SW 1271 (cell line): ENCODE measurements around the gene TMEM141.

Experiments used
- DNase-seq, 2 experiments: peaks; one replicate each; lab custom pipeline; 2025; lab: John Stamatoyannopoulos, UW

TMEM141 gene

DNA sequence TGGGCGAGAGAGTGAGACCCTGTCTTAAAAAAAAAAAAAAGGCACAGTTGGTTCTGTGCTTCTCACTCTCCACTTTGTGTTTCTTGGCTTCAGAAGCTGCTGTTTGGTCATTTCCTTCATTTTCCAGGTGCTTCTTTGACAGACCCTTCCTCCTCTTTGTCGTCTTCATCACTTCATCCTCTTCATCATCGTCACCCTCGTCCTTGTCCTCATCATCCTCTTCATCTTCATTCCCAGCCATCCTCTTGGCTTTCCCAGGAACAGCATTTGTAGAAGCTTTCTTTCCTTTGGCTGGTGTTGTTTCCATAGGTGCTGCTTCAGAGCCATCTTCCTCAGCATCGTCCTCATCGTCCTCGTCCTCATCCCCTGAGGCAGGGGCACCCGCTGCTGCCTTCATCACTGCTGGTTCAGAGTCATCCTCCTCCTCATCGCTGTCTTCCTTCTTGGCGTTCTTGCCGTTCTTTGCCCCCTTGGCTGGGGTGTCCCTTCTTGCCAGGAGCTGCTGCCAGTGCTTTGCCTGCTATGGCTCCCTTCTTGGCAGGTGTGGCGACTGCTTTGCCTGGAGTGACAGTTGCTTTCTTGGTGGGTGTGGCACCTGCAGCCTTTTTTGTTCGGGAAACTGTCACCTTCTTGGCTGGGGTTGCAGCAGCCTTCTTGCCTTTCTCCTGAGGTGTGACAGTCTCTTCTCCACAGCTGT is 23.7 kb downstream of the TMEM141 start:
- DNase-seq: no peak

DNA sequence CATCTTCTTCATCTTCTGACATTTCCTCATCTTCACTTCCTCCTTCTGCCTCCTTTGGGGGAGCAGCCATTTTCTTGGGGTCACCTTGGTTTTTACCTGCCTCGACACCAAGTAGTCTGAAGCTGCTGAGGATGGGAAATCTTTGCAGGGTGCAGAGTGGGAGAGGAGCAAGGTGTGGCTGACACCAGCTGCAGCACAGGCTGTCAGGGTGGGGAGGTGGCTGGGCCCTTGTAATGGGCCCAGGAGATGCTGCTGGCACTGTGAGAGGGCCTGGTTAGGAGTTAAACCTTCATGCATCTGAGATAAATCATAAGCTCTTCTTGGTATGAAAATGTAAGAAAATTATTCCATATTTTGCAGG is 24.3 kb downstream of the TMEM141 start:
- no peak for DNase-seq

DNA sequence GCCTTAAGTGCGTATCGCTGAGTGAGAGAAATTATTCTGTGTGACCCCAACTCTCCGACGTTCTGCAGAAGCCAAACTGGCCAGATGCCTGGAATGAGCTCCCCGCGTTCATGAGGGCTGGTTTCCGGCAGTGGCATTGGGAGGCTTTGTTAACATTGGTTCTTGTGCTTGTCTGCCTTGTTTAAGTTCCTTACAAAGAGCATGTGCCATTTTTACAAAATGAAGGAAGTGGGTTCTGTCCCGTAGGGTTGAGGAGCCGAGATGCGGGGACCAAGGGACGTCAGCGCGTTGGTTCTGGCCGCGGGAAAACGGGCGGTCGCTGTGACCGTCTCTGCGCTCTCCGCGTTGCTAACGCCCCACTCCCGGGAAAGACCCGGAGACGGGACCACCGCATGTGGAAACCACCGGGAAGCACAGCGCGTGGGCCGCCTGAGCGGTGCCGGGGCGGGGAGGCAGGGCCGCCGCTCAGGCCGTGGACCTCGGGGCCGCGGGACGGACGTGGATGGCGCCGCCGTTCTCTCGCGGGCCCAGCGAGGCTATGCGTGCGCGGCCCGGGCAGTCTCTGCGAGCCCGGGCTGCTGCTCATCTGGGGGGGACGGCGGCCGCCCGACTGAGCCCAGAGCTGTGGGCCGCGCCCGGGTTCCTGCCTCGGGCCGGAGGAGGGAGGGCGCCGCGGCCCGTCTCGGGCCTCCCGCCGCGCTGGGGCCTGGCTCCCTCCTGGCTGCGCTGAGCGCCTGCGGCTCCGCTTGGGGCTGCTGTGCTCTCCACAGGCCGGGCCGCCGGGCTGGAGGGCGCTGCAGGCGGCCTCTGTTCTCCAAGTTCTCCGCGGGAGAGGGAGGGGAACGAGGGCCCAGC is 30.1 kb downstream of the TMEM141 start:
- no peak for DNase-seq

DNA sequence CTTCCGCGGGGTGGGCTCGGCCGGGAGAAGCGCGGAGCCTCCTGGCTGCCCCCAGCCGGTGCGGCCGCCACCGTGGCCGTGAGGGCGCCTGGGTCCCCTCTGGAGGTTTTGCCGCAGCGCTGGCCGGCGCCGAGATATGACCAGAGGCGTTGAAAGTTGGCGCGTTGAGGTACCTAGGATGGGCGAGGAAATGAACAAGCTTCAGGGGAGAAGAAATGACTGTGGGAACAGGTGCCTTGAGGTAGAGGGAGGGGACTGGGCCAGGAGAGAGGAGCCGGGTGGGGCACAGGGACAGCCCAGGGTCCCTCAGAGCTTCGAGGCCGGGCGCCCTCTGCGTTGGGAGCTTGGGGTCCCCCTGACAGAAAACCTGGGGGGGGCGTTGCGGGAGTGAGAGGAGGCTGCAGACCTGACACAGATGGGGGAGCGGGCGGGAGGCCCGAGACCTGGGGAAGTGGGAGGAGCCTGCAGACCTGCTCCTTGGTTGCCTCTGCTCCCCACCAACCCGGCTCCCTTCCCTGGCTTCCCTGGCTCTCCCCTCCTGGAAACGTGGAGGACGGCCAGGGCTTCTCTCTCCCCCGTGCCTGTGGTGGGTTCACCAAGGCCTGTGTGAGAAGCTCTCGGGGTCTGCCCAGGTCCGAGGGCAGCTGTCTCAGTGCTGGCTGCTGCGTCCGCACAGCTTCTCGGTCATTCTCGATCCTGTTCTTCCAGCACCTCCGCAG is 30.8 kb downstream of the TMEM141 start:
- DNase-seq: no peak

DNA sequence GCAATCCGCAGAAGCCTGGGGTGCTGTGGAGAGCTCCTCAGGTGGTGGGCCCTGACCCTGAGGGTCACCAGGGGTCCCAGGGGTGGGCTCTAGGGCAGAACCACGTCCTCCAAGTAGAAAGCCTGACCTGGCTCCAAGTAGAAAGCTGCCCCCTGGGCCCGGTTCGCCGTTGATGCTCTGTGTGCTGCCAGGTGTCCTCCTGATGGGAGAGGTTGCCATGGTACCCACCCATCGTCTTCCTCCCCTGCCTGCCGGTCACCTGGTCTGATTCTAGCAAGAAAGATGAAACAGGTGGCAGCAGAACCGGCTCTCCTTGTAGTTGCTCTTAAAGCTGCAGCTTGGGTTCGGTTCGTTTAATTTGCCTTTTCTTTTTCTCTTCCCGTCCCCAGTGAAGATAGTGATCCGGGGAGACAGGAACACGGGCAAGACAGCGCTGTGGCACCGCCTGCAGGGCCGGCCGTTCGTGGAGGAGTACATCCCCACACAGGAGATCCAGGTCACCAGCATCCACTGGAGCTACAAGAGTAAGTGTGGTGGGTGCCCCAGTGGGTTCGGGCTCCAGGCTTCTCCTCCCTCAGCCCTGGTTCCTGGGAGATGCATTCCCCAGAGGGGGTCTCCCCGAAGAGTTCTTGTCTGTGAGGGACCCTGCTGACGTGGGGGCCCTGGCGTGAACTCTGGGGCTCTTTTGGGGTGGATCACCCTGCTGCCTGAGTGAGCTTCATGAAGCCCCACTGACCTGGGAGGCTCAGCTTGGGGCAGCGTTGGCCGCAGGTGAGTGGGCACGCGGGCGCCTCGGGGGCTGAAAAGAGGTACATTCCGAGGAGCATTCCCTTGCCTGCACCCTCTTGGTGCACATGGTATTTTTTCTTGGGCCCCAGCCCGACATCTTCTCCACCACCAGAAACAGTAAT is 32.2 kb downstream of the TMEM141 start:
- no peak for DNase-seq

DNA sequence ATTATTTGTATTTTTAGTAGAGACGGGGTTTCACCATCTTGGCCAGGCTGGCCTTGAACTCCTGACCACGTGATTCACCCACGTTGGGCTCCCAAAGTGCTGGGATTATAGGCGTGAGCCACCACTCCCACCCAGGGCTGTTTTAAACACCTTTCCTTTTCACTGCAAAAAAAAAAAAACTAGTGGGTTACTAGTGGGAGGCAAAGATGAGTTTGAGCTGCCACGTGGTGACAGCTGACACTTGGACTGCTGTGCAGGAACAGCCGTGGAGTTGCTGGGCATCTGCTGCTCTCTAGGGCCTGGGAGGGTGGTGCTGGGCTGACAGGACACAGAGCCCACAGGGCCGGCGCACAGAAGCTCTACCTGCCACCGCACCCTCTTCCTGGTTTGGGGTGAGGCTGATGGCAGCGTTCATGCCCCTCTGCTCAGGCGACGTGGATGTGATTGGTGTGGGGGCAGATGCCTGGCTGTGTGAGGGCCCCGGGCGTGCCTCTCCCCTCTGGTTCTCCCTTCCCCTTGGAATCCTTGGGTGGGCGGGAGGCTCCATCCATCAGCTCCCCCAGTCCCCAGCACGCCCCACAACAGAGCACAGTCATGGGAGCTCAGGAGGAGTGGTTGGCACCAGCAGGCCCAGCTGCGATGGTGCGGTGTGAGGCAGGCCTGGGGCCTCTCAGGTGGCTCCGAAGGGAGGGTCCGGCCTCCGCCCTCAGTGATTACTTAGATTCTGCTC is 33.5 kb downstream of the TMEM141 start:
- DNase-seq: no peak

DNA sequence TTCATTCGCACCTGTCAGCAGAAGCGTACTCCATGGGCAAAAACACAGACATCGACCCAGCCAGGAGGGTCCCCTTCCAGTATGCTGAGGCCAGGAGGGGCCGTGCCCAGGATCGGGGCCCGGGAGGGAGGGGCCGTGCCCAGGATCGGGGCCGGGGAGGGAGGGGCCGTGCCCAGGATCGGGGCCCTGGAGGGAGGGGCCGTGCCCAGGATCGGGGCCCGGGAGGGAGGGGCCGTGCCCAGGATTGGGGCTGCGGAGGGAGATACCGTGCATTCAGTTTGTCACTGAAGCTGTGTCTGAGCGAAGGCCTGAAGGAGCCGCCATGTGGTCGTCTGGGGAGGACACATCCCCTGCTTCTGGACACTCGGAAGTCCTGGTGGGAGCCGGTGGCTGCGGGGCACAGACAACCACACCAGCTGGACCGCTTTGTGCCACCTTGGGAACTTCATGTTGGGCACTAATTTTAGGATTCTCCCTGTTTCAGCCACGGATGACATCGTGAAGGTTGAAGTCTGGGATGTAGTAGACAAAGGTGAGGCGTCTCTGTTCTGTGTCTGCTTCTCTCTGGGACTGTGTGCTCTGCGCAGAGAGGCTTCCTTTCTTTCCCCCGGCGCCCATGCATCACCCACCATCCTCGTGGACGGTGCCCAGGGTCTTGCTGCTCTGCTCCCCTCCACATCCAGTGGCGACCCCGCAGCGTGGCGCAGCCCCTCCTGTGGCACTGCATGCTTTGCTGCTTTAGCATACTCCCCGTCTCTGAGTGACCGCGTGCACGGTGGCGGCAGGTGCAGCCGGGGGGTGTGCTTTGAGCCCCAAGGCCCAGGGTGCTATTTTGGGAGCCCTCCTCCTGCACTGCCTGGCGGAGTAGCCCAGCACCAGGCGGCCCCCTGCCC is 34.4 kb downstream of the TMEM141 start:
- no peak for DNase-seq

DNA sequence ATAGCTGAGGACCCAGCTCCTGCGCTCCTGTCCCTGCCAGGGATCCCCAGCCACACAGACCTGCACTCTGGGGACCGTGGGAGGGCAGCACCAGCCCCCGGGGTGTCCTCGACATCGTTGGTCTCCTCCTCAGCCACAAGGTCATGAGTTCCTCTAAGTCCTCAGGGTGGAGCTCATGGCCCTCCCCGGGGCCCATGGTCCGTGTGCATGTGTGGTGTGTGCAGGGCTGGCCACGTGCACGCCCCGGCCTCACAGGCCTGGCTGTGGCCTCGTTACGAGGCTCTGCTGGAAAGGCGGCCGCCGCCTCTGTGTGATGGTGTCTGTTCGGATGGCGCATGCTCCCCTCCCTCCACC is 35.0 kb downstream of the TMEM141 start:
- no peak for DNase-seq

DNA sequence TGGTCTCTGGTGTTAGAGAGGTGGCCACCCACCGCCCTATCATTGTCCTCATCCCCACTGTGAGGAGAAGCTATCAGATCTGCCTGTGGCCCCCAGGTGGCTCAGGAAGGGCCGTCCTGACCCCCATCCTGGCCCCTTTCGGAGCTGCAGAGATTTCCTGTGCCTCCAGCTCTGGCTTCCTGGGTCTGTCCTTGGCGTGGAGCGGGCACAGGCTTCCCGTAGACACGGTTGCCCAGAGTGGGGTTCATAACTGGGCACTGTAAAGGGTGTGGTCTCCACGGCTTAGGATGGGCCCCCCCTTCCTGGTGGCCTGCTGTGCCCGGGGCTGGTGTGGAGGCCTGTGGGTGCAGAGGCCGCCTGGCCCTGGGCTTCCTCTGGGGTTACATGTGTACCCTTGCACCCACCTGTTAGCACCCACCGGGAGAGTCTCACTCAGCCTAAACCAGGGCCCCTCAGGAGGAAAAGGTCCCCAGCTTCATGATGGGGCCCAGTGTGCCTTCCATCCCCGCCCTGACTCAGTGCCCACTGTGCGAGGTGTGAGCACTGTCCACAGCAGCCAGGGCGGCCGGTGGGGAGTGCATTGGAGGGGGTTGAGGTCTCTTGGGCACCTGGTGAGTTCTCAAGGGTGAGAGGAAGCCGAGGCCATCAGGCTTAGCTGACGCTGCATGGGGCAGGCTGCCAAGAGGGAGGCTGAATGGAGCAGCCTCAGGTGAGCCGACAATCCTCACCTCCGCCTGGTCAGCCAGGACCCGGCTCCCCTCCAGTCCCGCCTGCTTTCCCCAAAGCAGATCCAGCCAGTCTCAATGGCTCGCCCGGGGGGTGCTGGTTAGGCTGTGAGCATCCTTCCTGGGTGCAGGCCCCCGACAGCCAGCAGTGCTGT is 35.8 kb downstream of the TMEM141 start:
- no peak for DNase-seq

DNA sequence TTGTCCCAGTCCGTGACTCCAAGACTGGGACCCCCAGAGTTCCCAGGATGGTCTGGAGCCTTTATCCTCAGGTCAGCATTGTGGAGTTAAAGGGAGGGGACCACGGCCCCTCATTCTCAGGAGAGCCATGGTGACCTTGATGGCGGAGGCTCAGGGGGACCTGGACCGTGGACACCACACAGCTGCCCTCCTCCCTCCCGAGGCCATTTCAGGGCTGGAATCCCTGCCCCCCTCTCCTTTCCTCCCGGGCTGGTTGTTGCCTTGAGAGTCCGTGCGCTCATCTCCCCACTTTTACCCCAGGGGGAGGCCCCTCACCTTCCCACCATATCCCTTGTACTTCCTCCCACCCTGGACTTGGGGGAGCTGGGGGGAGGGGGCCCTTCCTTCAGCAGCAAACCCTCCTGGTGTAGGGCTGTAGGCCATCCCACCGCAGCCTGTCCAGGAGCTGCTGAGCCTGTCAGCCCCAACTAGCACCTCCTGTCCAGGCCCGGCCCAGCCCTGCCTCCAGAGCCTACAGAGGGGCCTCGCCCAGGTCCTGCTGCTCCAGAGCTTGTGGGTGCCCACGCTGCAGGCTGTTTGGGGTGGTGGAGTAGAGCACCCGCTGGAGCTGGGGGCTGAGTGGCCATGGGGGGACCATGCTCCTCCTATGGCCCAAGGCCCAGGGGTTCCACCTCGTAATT is 36.8 kb downstream of the TMEM141 start:
- no peak for DNase-seq

DNA sequence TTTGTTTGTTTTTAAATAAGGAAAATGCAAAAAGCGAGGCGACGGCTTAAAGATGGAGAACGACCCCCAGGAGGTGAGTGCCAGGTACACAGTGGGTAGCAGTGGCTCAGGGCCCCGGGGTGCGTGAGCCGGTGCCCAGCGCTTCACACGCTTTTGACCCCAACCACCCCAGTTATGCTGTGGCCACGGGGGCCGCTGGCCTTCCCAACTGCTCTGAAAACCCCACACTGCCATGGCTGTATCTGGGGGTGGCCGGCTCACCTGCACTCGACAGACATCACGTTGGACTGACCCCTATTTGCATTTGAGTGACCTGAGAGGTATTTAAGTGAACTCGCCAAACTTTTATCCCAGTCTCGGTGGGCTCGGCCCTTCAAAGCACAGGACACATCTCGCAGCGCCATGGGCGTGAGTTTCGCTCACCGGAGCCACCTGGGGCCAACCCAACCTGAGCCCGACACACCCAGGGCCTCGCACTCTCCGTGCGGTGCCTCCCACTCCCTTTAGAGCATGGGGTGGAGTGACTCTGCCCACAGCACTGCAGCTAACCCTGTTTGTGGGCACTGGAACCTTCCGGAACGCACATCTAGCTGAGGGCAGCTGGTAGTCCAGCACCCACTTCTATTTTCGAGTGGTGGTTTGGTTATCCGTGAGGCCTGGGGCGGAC is 37.5 kb downstream of the TMEM141 start:
- no peak for DNase-seq

DNA sequence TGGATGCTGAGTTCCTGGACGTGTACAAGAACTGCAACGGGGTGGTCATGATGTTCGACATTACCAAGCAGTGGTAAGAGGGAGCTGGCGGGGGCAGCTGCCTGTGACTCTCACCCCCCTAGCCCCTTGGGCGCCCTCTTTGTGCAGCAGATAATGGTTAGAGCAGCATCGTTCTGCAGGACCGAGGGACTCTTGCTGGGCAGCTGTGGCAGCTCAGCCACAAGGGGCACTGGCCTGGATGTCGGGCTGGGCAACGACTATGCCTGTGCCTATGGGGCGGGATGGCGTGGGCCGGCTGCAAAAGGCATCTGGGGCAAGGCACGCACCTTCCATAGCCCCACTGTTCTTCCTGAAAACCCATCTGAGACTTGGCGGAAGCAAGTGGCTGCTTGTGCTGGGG is 38.3 kb downstream of the TMEM141 start:
- DNase-seq: no peak

DNA sequence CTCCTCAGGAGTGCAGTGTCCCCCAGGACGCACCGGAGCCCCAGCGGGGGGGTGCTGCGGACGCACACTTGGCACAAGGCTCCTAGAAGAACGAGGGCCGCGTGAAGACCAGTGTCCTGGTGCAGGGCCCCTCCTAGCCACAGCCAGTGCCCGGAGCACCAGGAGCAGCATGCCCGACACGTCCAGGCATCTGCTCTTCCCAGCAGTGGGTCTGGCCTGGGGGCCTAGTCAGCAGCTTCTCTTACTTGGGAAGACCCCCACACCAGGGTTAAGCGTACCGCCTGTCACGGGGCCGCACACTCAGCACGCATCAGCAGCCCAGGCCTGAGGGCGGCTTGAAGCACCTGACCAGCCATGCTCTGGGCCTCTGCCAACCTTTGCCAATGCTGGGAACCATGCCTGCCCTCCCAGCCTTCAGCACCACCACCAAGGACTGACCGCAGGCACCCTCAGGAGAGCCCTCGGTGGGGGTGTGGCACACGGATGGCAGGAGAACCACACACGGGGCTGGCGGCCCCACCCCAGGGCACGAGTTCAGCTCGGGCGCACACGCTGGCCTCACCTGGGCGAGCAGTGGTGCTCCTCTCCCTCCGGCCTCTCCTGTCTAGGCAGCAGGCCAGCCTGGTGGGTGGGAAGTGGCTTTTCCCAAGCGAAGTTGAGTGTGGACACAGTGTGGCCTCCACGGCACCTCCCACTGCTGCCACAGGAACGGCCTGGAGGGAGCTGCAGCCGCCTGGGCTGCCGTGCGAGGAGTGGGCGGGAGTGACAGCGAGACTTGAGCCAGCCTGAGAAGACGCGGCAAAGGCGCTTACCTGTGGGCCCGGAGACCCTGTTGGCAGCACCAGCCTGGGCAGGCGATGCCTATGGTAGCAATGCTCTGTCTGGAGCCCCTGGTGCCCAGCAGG is 39.1 kb downstream of the TMEM141 start:
- no peak for DNase-seq

DNA sequence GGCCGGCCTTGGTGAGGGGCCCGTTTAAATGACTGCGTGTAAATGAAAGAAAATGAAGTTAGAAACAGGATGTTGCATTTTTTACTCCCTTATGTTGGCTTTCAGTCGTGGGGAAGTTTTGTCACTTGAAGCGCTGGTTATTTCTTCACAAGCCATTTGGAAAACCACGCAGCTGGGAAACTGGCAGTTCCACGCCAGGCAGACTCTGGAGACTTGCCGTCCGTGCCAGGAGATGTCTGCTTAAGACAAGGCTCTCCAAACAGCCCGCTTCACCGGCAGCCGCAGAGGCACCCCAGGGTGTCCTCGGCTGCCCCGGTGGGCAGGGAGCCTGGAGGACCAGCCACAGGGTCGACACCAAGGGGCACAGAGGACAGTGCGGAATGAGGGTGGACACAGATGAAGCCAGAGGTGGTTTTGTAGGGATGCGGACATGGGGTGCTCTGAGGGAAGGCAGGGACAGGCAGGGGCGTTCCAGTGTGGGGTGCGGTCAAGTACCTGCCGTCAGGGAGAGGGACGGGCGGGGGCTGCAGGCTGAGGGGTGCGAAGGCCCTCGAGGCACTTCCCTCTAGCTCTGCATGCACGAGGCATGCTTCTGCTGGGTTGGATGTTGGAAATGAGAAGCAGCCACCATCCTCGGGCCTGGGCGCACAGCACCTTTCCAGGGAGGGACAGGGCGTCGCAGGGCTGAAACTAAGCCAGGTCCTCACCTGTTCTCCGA is 40.0 kb downstream of the TMEM141 start:
- no peak for DNase-seq

DNA sequence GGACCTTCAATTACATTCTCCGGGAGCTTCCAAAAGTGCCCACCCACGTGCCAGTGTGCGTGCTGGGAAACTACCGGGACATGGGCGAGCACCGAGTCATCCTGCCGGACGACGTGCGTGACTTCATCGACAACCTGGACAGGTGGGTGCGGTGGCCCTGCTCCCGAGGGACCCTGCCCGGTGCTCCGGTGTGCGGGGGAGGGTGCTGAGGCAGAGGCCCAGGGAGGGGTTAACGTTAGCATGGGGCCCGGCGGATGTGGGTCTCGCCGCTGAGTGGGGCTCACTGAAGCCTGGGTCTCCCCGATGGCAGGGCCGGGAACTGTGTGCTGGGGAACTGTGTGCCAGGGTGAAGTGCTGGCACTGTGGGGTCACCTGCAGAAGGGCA is 40.6 kb downstream of the TMEM141 start:
- DNase-seq: no peak

DNA sequence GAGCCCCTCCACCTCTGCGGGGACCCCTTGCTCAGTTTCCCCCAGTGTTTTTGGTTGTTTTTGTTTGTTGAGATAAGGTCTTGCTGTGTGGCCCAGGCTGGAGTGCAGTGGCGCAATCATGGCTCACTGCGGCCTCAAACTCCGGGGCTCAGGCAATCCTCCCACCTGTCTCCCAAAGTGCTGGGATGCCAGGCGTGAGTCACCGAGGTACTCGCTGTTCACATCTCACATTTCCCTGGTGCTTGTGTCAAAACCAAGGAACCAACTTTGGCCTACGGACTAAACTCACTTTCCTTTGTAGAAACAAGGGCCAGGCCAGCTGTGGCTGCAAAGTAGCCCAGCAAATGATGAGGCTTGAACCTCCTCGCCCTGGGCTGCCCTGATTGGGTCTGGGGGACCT is 41.4 kb downstream of the TMEM141 start:
- DNase-seq: no peak
